MM.1S (cell line): Measurements from ENCODE around the gene ESYT3.

Source experiments
- DNase-seq: peaks from one replicate; pipeline ENCODE4 v3.0.0-alpha.2; 2015
- H2AFZ ChIP-seq: fragments of 300-600 bp; sonication (generic); 2 replicates; pipeline ENCODE4 v1.6.0; 2016; ENCODE audit warnings: antibody characterized with exemption, low read length
- H3F3A ChIP-seq: fragments of 300-600 bp; sonication (generic); 2 replicates; pipeline ENCODE4 v1.6.1; 2016; ENCODE audit warnings: mild to moderate bottlenecking, antibody characterized with exemption, low read length, moderate library complexity, mixed read lengths; ENCODE audit not compliant: insufficient read depth
- H3K27ac ChIP-seq: fragments of 300-600 bp; sonication (generic); 2 replicates; pipeline ENCODE4 v1.5.1; 2016; ENCODE audit warnings: mild to moderate bottlenecking, low read length
- H3K27me3 ChIP-seq: fragments of 300-600 bp; sonication (generic); replicated peaks from 2 replicates; pipeline ENCODE4 v1.6.0; 2016; ENCODE audit warnings: low read length; ENCODE audit not compliant: insufficient read depth
- H3K36me3 ChIP-seq: fragments of 300-600 bp; sonication (generic); replicated peaks from 2 replicates; pipeline ENCODE4 v1.6.1; 2016; ENCODE audit warnings: mild to moderate bottlenecking, low read length, mixed read lengths; ENCODE audit not compliant: insufficient read depth
- H3K4me1 ChIP-seq: fragments of 300-600 bp; sonication (generic); 2 replicates; pipeline ENCODE4 v1.6.1; 2016; ENCODE audit warnings: low read length, mixed read lengths
- H3K4me2 ChIP-seq: fragments of 300-600 bp; sonication (generic); 2 replicates; pipeline ENCODE4 v1.6.0; 2016; ENCODE audit warnings: low read depth, low read length
- H3K4me3 ChIP-seq: fragments of 300-600 bp; sonication (generic); 2 replicates; pipeline ENCODE4 v1.5.1; 2016; ENCODE audit warnings: low read length, mixed read lengths
- H3K79me2 ChIP-seq: fragments of 300-600 bp; sonication (generic); 2 replicates; pipeline ENCODE4 v1.6.1; 2016; ENCODE audit warnings: mixed run types, low read length, mixed read lengths
- H3K9ac ChIP-seq: fragments of 300-600 bp; sonication (generic); 2 replicates; pipeline ENCODE4 v1.6.1; 2016; ENCODE audit warnings: low read length, mixed read lengths
- H3K9me2 ChIP-seq: fragments of 300-600 bp; sonication (generic); replicated peaks from 2 replicates; pipeline ENCODE4 v1.6.1; 2016; ENCODE audit warnings: mild to moderate bottlenecking, low read length, mixed read lengths; ENCODE audit not compliant: insufficient read depth
- H3K9me3 ChIP-seq: fragments of 300-600 bp; sonication (generic); replicated peaks from 2 replicates; pipeline ENCODE4 v1.6.1; 2016; ENCODE audit warnings: mild to moderate bottlenecking, low read length, mixed read lengths; ENCODE audit not compliant: insufficient read depth
- H4K20me1 ChIP-seq: fragments of 300-600 bp; sonication (generic); 2 replicates; pipeline ENCODE4 v1.6.1; 2016; ENCODE audit warnings: mild to moderate bottlenecking, low read length, moderate library complexity, mixed read lengths; ENCODE audit not compliant: insufficient read depth
- CTCF ChIP-seq: fragments of 300-600 bp; sonication (generic); IDR thresholded peaks from 2 replicates; pipeline ENCODE4 v1.5.1; 2016; ENCODE audit warnings: antibody characterized with exemption, low read length, mixed read lengths
- EZH2 ChIP-seq: fragments of 300-600 bp; sonication (generic); optimal IDR thresholded peaks from 2 replicates; pipeline ENCODE3; 2017; ENCODE audit warnings: low read depth, mild to moderate bottlenecking, antibody characterized with exemption, low read length, mixed read lengths
- EZH2phosphoT487 ChIP-seq: fragments of 300-600 bp; sonication (generic); IDR thresholded peaks from 2 replicates; pipeline ENCODE4 v1.6.1; 2018; ENCODE audit warnings: antibody characterized with exemption, low read length

ESYT3 gene

DNA sequence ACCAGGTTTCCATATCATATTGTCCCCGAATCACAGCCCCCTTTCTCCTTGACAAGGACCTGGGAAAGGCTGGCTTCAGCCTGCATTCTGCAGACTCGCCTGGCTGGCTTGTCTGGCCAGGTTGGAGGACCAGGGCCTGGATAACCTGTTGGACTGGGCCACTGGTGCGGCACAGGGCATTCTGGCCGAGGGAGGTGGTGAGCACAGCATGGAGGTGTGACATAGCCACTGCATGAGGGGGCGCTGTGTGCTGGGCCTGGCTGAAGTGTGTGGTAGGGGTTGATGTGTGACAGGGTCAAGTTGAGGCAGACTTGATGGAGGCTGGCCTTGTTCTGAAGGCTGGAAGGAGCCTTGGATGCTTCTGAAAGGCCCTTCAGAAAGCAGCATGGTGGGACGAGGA, 2.9 kb downstream of the ESYT3 start:
- Histone ChIP-seq H3K27ac (no peak overlapping the region), H3K9ac (no peak overlapping the region), H3K4me3 (no peak overlapping the region), H3K79me2 (no peaks in the 10 kb centered on the region), H3F3A (no peaks in the 10 kb centered on the region), H3K36me3 (no peaks in the 10 kb centered on the region), H3K4me1 (no peaks in the 10 kb centered on the region), H3K9me3 (no peaks in the 10 kb centered on the region), H3K9me2 (no peaks in the 10 kb centered on the region), H2AFZ (no peak overlapping the region), H3K4me2 (no peak overlapping the region), H3K27me3 (peaks cover 6% of the 10 kb centered on the region; the same call in 1 of the 2 replicates), H4K20me1 (no peaks in the 10 kb centered on the region)
- DNase-seq: no peak
- no peak for TF ChIP-seq EZH2phosphoT487
- no peak for TF ChIP-seq CTCF
- no peak for TF ChIP-seq EZH2

DNA sequence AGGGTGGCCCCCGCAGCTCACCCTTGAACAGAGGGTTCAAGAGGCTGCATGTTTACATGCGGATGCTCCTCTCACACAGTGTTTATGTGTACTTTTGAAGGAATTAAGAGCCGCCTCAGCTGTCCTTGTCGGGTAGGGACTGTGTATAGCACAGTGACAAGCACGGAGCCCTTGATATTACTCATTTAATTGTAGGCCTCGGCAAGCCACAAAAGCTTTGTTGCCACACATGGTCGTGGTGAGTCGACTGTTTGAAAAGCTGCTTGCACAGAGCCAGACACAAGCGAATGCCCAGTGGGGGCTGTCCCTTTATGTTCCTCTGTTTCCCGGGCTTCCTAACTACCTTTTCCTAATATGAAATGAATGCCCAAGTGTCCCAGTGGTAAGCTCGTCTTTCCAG, 4.5 kb downstream of the ESYT3 start:
- H3K9ac ChIP-seq: no peak overlapping the region
- no peak for TF ChIP-seq EZH2
- no peak for TF ChIP-seq CTCF
- no peak for TF ChIP-seq EZH2phosphoT487
- no peaks in the 10 kb centered on the region for H4K20me1 ChIP-seq
- no peaks in the 10 kb centered on the region for H3K79me2 ChIP-seq
- DNase-seq: no peak
- H3F3A ChIP-seq: no peaks in the 10 kb centered on the region
- H3K4me3 ChIP-seq: no peak overlapping the region
- H3K36me3 ChIP-seq: no peaks in the 10 kb centered on the region
- H3K9me2 ChIP-seq: no peaks in the 10 kb centered on the region
- H2AFZ ChIP-seq: no peak overlapping the region
- no peak overlapping the region for H3K27ac ChIP-seq
- H3K4me1 ChIP-seq: no peaks in the 10 kb centered on the region
- H3K27me3 ChIP-seq: peaks cover 3% of the 10 kb centered on the region; the same call in 1 of the 2 replicates
- H3K4me2 ChIP-seq: no peak overlapping the region
- no peaks in the 10 kb centered on the region for H3K9me3 ChIP-seq

DNA sequence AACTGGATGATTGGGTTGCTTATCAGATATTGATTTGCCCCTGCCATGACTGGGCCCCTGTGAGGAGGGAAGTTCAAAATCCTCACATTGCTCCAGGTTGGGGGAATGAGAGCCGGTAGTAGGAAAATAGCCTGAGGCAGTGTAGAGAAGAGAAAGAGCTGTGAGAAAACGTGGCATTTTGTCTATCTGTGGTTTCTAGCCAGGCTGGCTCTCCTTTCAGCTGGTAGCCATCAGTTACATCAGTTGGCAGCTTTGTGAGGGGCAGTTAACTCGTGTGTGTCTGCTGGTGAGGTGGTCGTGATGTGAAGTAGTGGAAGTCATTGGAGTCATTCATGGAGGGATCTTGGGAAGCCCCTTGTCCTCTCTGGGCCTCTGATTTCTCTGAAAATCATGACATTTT, 5.2 kb downstream of the ESYT3 start:
- H3K9me2 ChIP-seq: no peaks in the 10 kb centered on the region
- TF ChIP-seq CTCF (no peak), EZH2phosphoT487 (no peak), EZH2 (no peak)
- no peak overlapping the region for H3K4me2 ChIP-seq
- H3K79me2 ChIP-seq: no peaks in the 10 kb centered on the region
- no peaks in the 10 kb centered on the region for H3K9me3 ChIP-seq
- no peak for DNase-seq
- no peak overlapping the region for H2AFZ ChIP-seq
- H3F3A ChIP-seq: no peaks in the 10 kb centered on the region
- no peaks in the 10 kb centered on the region for H4K20me1 ChIP-seq
- no peaks in the 10 kb centered on the region for H3K36me3 ChIP-seq
- H3K4me3 ChIP-seq: no peak overlapping the region
- H3K27me3 ChIP-seq: no peaks in the 10 kb centered on the region
- H3K4me1 ChIP-seq: no peaks in the 10 kb centered on the region
- H3K9ac ChIP-seq: no peak overlapping the region
- H3K27ac ChIP-seq: no peak overlapping the region
